OCI-LY7 (cell line): ENCODE measurements around the gene IL25. TPM values are rescaled to one million over a fixed set of nuclear protein-coding genes. Genes with fewer than 3 reads are reported as not detected.
"Not testable (repeated sequence)": the region's sequence is repeated elsewhere in the genome, so short reads cannot be mapped to it uniquely, and the experiment has no call there.

Experiments used
- BruUV-seq: library from RNA; stranded (reverse); fragments of 400-500 nt; replicated peaks from 2 replicates; lab custom pipeline; 2021; lab: Mats Ljungman, UMichigan
- CTCF ChIA-PET: fragments of 300-600 bp; sonication (Branson Sonifier 250); formaldehyde crosslinking; loops from one replicate; lab custom pipeline; 2022; ENCODE audit warnings: antibody characterized with exemption; ENCODE audit not compliant: unreplicated experiment; lab: Charles Lee
- POLR2A ChIA-PET: fragments of 300-600 bp; sonication (Branson Sonifier 250); formaldehyde crosslinking; loops from one replicate; lab custom pipeline; 2022; ENCODE audit warnings: antibody characterized with exemption; lab: Charles Lee
- DNase-seq: peaks from one replicate; pipeline ENCODE4 v3.0.0-alpha.2; 2015; ENCODE audit warnings: low spot score
- H2AFZ ChIP-seq: fragments of 200-600 bp; sonication (generic), shearing (Covaris generic); 2 replicates; pipeline ENCODE4 v1.6.1; 2014; ENCODE audit warnings: mild to moderate bottlenecking, antibody characterized with exemption, low read length, moderate library complexity
- H3K27ac ChIP-seq: fragments of 200-600 bp; sonication (generic); 2 replicates; pipeline ENCODE4 v1.5.1; 2014; ENCODE audit warnings: mixed run types, low read depth, mild to moderate bottlenecking, moderate library complexity, low read length, inconsistent platforms; ENCODE audit not compliant: poor library complexity, severe bottlenecking
- H3K36me3 ChIP-seq: fragments of 200-600 bp; sonication (generic); 2 replicates; pipeline ENCODE4 v1.6.1; 2014; ENCODE audit warnings: mild to moderate bottlenecking, antibody characterized with exemption, low read length, moderate library complexity, mixed read lengths; ENCODE audit not compliant: insufficient read depth
- H3K4me1 ChIP-seq: fragments of 200-600 bp; sonication (generic); 2 replicates; pipeline ENCODE4 v1.5.1; 2014; ENCODE audit warnings: mild to moderate bottlenecking, low read length; ENCODE audit not compliant: insufficient read depth, poor library complexity, severe bottlenecking
- H3K4me2 ChIP-seq: fragments of 200-600 bp; sonication (generic); 2 replicates; pipeline ENCODE4 v1.6.1; 2014; ENCODE audit warnings: mild to moderate bottlenecking, low read length
- H3K4me3 ChIP-seq: fragments of 200-600 bp; sonication (generic); 2 replicates; pipeline ENCODE4 v1.5.1; 2014; ENCODE audit warnings: mild to moderate bottlenecking, low read depth, low read length; ENCODE audit not compliant: poor library complexity, severe bottlenecking
- H3K79me2 ChIP-seq: fragments of 200-600 bp; sonication (generic); 2 replicates; pipeline ENCODE4 v1.6.1; 2016; ENCODE audit warnings: low read depth, mild to moderate bottlenecking, low read length, moderate library complexity, mixed read lengths; ENCODE audit not compliant: insufficient read depth
- H3K9me2 ChIP-seq: fragments of 200-600 bp; sonication (generic); 2 replicates; pipeline ENCODE4 v1.6.1; 2016; ENCODE audit warnings: mild to moderate bottlenecking, low read length, mixed read lengths; ENCODE audit not compliant: insufficient read depth
- H3K9me3 ChIP-seq: fragments of 200-600 bp; sonication (generic); 2 replicates; pipeline ENCODE4 v1.6.1; 2014; ENCODE audit warnings: mild to moderate bottlenecking, mixed run types, low read length, mixed read lengths
- H4K20me1 ChIP-seq: fragments of 200-600 bp; sonication (generic); 2 replicates; pipeline ENCODE4 v1.6.1; 2014; ENCODE audit warnings: mild to moderate bottlenecking, antibody characterized with exemption, low read length, moderate library complexity, mixed read lengths; ENCODE audit not compliant: insufficient read depth
- EZH2phosphoT487 ChIP-seq: fragments of 200-600 bp; sonication (generic); IDR thresholded peaks from 2 replicates; pipeline ENCODE4 v1.6.1; 2018; ENCODE audit warnings: low read depth, borderline replicate concordance, mild to moderate bottlenecking, mixed run types, antibody characterized with exemption, low read length, moderate library complexity, mixed read lengths
- intact Hi-C: fragments of 100-400 bp; cut with micrococcal nuclease; formaldehyde crosslinking; loops from one replicate; pipeline ENCODE4 v1.10.0; 2022; ENCODE audit not compliant: unreplicated experiment
- total RNA-seq, 2 experiments: library from RNA; depleted of rRNA in 1 of 2; stranded (reverse); fragments of >200 nt in 1 of 2; shearing (Covaris generic) in 1 of 2; gene quantifications; 2 replicates each; pipeline ENCODE4 v1.2.3, GENCODE V29; 2014 to 2022
- TF ChIP-seq, protein P1 (sequence below): fragments of 200-600 bp; sonication (generic); conservative IDR thresholded peaks from 2 replicates; pipeline ENCODE4 v1.5.1; 2014; ENCODE audit warnings: mild to moderate bottlenecking, antibody characterized with exemption, low read length, moderate library complexity, mixed read lengths

IL25 gene
- total RNA-seq, 2 experiments from 2014 or later, result not detected

DNA sequence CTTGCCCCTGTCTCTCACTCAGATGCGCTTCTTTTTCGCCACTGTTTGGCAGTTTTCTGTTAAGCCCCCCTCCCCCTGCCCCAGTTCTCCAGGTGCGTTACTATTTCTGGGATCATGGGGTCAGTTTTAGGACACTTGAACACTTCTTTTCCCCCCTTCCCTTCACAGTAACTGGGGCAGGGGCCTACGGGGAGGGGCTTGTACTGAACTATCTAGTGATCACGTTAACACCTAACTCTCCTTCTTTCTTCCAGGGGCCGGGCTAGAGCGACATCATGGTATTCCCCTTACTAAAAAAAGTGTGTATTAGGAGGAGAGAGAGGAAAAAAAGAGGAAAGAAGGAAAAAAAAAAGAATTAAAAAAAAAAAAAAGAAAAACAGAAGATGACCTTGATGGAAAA lies 47.6 kb upstream of the IL25 start:
- H3K27ac ChIP-seq, result no peak overlapping the region
- no TSS peak for BruUV-seq
- no peaks in the 10 kb centered on the region for H3K9me2 ChIP-seq
- no peaks in the 10 kb centered on the region for H3K9me3 ChIP-seq
- H3K4me3 ChIP-seq, result no peak overlapping the region
- ChIA-PET CTCF (interaction anchor here (0.6 kb wide), 1 partner anchor 328 kb away, joined by 3 read pairs; no protein-coding TSS in a partner anchor), POLR2A (interaction anchor here (0.5 kb wide), 1 partner anchor 148 kb away, joined by 5 read pairs; no protein-coding TSS in a partner anchor)
- no peak for TF ChIP-seq EZH2phosphoT487
- TF ChIP-seq, protein P1, sequence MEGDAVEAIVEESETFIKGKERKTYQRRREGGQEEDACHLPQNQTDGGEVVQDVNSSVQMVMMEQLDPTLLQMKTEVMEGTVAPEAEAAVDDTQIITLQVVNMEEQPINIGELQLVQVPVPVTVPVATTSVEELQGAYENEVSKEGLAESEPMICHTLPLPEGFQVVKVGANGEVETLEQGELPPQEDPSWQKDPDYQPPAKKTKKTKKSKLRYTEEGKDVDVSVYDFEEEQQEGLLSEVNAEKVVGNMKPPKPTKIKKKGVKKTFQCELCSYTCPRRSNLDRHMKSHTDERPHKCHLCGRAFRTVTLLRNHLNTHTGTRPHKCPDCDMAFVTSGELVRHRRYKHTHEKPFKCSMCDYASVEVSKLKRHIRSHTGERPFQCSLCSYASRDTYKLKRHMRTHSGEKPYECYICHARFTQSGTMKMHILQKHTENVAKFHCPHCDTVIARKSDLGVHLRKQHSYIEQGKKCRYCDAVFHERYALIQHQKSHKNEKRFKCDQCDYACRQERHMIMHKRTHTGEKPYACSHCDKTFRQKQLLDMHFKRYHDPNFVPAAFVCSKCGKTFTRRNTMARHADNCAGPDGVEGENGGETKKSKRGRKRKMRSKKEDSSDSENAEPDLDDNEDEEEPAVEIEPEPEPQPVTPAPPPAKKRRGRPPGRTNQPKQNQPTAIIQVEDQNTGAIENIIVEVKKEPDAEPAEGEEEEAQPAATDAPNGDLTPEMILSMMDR, result no peak
- DNase-seq, result no peak
- H4K20me1 ChIP-seq, result peaks cover 13% of the 10 kb centered on the region; the same call in 1 of the 2 replicates
- H3K4me1 ChIP-seq, result peaks cover 21% of the 10 kb centered on the region
- H3K36me3 ChIP-seq, result peaks cover 53% of the 10 kb centered on the region
- H2AFZ ChIP-seq, result no peak overlapping the region
- intact Hi-C loops, result loop anchor here (5.0 kb wide), 1 partner anchor 142 kb away; the partner anchor contains the start of gene NGDN
- no peak overlapping the region for H3K4me2 ChIP-seq
- peaks cover 23% of the 10 kb centered on the region for H3K79me2 ChIP-seq

DNA sequence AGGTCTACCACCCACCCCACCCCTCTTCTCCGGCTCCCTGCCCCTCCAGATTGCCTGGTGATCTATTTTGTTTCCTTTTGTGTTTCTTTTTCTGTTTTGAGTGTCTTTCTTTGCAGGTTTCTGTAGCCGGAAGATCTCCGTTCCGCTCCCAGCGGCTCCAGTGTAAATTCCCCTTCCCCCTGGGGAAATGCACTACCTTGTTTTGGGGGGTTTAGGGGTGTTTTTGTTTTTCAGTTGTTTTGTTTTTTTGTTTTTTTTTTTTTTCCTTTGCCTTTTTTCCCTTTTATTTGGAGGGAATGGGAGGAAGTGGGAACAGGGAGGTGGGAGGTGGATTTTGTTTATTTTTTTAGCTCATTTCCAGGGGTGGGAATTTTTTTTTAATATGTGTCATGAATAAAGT lies 46.9 kb upstream of the IL25 start:
- peaks cover 23% of the 10 kb centered on the region for H3K79me2 ChIP-seq
- CTCF ChIA-PET, H2AFZ ChIP-seq, intact Hi-C loops, H3K9me3 ChIP-seq, H3K9me2 ChIP-seq, H3K4me3 ChIP-seq, DNase-seq, H3K27ac ChIP-seq, H3K4me2 ChIP-seq, POLR2A ChIA-PET, BruUV-seq: not testable (repeated sequence)
- peaks cover 53% of the 10 kb centered on the region for H3K36me3 ChIP-seq
- H4K20me1 ChIP-seq, result peaks cover 13% of the 10 kb centered on the region; the same call in 1 of the 2 replicates
- H3K4me1 ChIP-seq, result peaks cover 15% of the 10 kb centered on the region

DNA sequence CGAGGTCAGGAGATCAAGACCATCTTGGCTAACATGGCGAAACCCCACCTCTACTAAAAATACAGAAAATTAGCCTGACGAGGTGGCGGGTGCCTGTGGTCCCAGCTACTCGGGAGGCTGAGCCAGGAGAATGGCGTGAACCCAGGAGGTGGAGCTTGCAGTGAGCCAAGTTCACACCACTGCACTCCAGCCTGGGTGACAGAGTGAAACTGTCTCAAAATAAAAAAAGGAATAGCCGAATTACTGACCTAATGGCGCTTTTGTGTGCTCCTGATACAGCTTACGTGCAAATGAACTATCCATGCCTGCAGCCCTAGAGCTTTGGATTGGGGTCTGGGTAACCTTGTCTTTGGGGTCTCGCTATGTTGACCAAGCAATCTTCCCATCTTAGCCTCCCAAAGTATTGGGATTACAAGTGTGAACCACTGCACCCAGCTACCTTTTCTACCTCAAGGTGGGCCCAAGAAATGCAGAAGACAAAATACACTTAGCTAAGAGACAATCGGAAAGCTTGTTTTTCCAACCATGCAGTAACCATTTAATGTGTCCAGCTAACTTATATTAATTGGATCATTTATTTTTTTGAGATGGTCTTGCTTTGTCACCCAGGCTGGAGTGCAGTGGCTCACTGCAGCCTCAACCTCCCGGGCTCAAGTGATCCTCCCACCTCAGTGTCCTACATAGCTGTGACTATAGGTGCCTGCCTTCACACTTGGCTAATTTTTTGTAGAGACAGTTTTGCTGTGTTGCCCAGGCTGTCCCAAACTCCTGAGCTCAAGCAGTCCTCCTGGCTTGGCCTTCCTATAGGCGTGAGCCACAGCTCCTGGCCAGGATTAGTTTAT lies 45.9 kb upstream of the IL25 start:
- intact Hi-C loops, result no loop called here
- peaks cover 23% of the 10 kb centered on the region for H3K79me2 ChIP-seq
- ChIA-PET CTCF (interaction anchor here (0.5 kb wide), 1 partner anchor 167 kb away, joined by 4 read pairs; no protein-coding TSS in a partner anchor), POLR2A (interaction anchor here (0.6 to 1.3 kb wide), 3 partner anchors 9 to 783 kb away, joined by 3 to 4 read pairs (median 3); partner anchors contain the start of gene PPP1R3E)
- no peak overlapping the region for H3K27ac ChIP-seq
- peaks cover 53% of the 10 kb centered on the region for H3K36me3 ChIP-seq
- DNase-seq, result no peak
- H3K4me1 ChIP-seq, result peaks cover 15% of the 10 kb centered on the region
- no peak overlapping the region for H2AFZ ChIP-seq
- no peak overlapping the region for H3K4me2 ChIP-seq
- H4K20me1 ChIP-seq, result peaks cover 13% of the 10 kb centered on the region; the same call in 1 of the 2 replicates
- no peaks in the 10 kb centered on the region for H3K9me2 ChIP-seq
- TF ChIP-seq, protein P1, result no peak
- TF ChIP-seq EZH2phosphoT487, result no peak
- no peaks in the 10 kb centered on the region for H3K9me3 ChIP-seq
- no TSS peak for BruUV-seq
- H3K4me3 ChIP-seq, result no peak overlapping the region
